ENCODE measurements around the gene VCAN. TPM values are rescaled to one million over a fixed set of nuclear protein-coding genes. Genes with fewer than 3 reads are reported as not detected.

The VCAN gene
- total and polyA plus RNA-seq, 3 experiments from 2014 or later = 0.24 to 0.33 TPM; not detected in 1

DNA sequence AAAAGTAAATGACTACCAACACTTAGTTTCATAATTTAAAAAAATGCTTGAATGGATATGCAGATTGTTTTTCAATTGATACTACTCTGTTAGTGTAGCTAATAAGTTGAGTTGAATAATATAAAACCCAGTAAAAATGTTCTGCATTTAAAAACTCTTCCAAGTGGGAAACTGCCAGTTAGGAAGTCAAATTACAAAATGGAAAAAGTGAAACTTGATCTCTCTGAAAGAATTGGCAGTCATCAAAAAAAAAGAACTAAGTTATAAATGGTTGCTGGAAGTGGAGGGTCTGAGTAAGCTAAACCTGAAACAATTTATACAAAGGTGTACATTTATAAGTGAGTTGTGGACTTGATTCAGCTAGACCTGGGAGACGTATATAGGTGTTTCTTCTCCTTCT lies 52.4 kb downstream of the VCAN start:
- Histone ChIP-seq H3K9me3 (ENCODE audit: low read length) (no peaks in the 10 kb centered on the region), H3K36me3 (ENCODE audit: insufficient read depth, low read length) (no peaks in the 10 kb centered on the region), H3K4me1 (ENCODE audit: insufficient read depth, low read length) (no peaks in the 10 kb centered on the region), H3K27ac (ENCODE audit: low read depth, low read length) (no peak overlapping the region), H3K4me3 (ENCODE audit: low read length) (no peak overlapping the region), H3K27me3 (ENCODE audit: insufficient read depth, low read length, poor library complexity, severe bottlenecking) (no peaks in the 10 kb centered on the region)
- Mint-ChIP-seq H3K36me3 (no peaks in the 10 kb centered on the region), H3K4me1 (no peaks in the 10 kb centered on the region), H3K27ac (no peak overlapping the region), H3K27me3 (peaks cover 0 to 3% of the 10 kb centered on the region in 2 donors), H3K9me3 (no peaks in the 10 kb centered on the region), H3K4me3 (no peak overlapping the region)
- ChIA-PET POLR2A (no interaction called here), CTCF (no interaction called here)
- no peak for DNase-seq

DNA sequence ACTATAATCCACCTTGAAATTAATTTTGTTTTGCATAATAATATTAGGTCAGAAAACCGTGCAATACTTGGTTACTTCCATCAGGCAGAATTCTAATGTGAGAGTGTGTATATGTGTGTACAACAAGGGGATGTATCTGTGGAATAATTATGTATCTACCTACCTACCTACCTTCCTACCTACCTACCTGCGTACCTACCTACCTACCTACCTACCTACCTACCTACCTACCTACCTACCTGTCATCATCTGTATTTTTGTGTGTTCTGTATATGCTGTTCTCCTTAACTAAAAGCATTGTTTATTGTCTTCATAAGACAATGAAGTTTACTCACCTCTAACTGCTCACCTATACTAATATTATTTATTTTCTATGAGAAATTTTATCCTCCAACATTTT lies 52.8 kb downstream of the VCAN start:
- no peaks in the 10 kb centered on the region for H3K4me1 ChIP-seq (ENCODE audit: insufficient read depth, low read length)
- no peaks in the 10 kb centered on the region for H3K27me3 ChIP-seq (ENCODE audit: insufficient read depth, low read length, poor library complexity, severe bottlenecking)
- no peaks in the 10 kb centered on the region for H3K9me3 ChIP-seq (ENCODE audit: low read length)
- no peaks in the 10 kb centered on the region for H3K36me3 ChIP-seq (ENCODE audit: insufficient read depth, low read length)
- no peak overlapping the region for H3K4me3 Mint-ChIP-seq
- peaks cover 0 to 3% of the 10 kb centered on the region in 2 donors for H3K27me3 Mint-ChIP-seq
- POLR2A ChIA-PET = no interaction called here
- H3K4me1 Mint-ChIP-seq = no peaks in the 10 kb centered on the region
- no peaks in the 10 kb centered on the region for H3K36me3 Mint-ChIP-seq
- no peak overlapping the region for H3K27ac Mint-ChIP-seq
- H3K27ac ChIP-seq (ENCODE audit: low read depth, low read length) = no peak overlapping the region
- no peak for DNase-seq
- CTCF ChIA-PET = no interaction called here
- H3K4me3 ChIP-seq (ENCODE audit: low read length) = no peak overlapping the region
- no peaks in the 10 kb centered on the region for H3K9me3 Mint-ChIP-seq

DNA sequence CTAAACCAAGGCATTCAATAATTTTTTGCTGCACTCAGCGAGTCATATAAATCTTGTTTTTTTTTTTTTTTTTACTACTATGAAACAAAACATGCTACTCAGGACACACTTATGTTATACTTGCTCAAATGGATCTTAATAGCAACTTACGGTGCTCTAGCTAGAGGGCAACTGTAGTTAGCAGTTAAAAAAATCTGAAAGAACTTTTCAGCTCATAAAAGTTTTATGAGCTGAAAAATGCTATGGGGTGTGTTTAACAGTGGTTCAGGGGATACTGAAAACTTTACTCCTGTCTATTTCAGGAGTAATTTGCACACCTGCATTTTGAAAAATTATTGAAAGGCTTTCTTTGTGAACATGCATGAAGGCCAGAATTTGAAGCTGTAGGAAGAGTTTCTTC lies 53.4 kb downstream of the VCAN start:
- Histone ChIP-seq H3K4me1 (ENCODE audit: insufficient read depth, low read length) (no peaks in the 10 kb centered on the region), H3K27me3 (ENCODE audit: insufficient read depth, low read length, poor library complexity, severe bottlenecking) (no peaks in the 10 kb centered on the region), H3K4me3 (ENCODE audit: low read length) (no peak overlapping the region), H3K27ac (ENCODE audit: low read depth, low read length) (no peak overlapping the region), H3K9me3 (ENCODE audit: low read length) (no peaks in the 10 kb centered on the region), H3K36me3 (ENCODE audit: insufficient read depth, low read length) (no peaks in the 10 kb centered on the region)
- ChIA-PET POLR2A (no interaction called here), CTCF (no interaction called here)
- H3K9me3 Mint-ChIP-seq = no peaks in the 10 kb centered on the region
- H3K4me1 Mint-ChIP-seq = no peaks in the 10 kb centered on the region
- H3K27ac Mint-ChIP-seq = no peak overlapping the region
- H3K36me3 Mint-ChIP-seq = no peaks in the 10 kb centered on the region
- H3K27me3 Mint-ChIP-seq = peaks cover 0 to 3% of the 10 kb centered on the region in 2 donors
- H3K4me3 Mint-ChIP-seq = no peak overlapping the region
- DNase-seq = no peak

DNA sequence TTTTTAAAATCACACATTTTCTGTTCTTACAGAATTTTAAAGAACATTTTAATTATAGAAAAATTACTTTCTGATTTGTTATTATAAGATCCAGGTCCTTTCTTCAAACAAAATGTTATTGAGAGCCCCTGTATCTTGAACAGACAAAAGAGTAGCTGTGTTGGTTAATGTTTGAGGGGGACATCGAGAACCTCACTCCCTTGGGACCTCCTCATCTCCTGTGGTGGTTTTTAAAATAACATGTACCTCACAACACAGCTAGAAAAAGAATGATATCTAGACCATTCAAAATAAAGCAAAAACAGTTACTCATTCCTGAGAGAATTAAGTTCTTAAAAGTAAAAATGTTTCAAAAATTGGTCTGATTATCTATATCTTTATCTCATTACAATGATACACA lies 54.7 kb downstream of the VCAN start:
- Histone ChIP-seq H3K27ac (ENCODE audit: low read depth, low read length) (no peak overlapping the region), H3K36me3 (ENCODE audit: insufficient read depth, low read length) (no peaks in the 10 kb centered on the region), H3K4me3 (ENCODE audit: low read length) (no peak overlapping the region), H3K9me3 (ENCODE audit: low read length) (no peaks in the 10 kb centered on the region), H3K27me3 (ENCODE audit: insufficient read depth, low read length, poor library complexity, severe bottlenecking) (no peaks in the 10 kb centered on the region), H3K4me1 (ENCODE audit: insufficient read depth, low read length) (no peaks in the 10 kb centered on the region)
- H3K27ac Mint-ChIP-seq = no peak overlapping the region
- no peak overlapping the region for H3K4me3 Mint-ChIP-seq
- H3K9me3 Mint-ChIP-seq = no peaks in the 10 kb centered on the region
- no peak for DNase-seq
- H3K4me1 Mint-ChIP-seq = no peaks in the 10 kb centered on the region
- POLR2A ChIA-PET = no interaction called here
- H3K36me3 Mint-ChIP-seq = no peaks in the 10 kb centered on the region
- CTCF ChIA-PET = no interaction called here
- peaks cover 4 to 5% of the 10 kb centered on the region in 2 donors for H3K27me3 Mint-ChIP-seq

DNA sequence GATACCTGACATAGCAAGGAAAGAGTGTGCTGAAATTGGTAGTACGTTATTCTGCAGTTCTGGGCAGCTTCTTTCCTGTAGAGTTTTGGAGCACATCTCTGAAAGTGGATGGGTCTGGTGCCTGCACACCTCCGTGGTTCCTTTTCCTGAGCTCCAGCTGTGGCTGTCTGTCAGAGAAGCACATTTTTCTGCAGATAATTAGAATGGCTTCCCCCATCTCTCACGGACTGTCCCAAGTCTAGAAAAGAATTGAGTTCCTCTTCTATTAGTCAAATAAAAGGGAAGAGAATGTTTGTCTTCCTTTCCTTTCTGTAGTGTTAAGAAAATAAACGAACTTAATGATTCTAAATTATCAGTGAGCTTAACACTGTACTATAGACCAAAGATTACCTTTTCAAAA lies 55.7 kb downstream of the VCAN start:
- H3K36me3 Mint-ChIP-seq = no peaks in the 10 kb centered on the region
- no peak overlapping the region for H3K4me3 Mint-ChIP-seq

DNA sequence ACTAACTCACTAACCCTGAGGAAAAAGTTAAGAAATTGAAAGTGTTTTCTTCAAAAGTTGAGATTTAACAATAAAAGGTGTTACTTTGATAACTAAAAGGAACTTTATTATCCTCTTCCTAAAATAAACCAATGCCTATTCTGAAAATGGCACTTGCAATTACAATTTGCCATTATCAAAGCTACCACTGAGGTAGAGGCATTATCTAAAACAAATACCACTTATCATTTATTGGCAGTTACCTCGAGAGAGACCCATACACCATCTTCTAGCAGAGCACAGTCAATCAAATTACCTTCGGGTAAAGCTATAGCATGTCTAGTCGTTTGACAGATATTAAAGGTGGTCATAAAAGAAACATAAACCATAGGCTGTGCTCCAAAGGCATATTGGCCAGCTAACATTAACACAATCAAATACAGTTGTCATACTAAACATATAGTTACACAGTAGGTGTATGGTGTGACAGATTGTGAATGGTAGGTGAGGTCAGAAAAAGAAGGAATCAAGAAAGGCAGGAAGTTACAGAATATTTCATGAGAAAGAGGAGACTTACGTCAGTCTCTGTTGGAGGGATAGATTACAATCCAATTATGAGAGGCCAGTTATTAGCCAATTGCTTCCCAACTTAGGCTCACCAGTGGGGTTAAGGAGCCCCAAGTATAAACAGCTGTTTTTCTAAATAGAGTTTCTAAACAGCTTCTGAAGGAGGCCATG lies 56.3 kb downstream of the VCAN start:
- Mint-ChIP-seq H3K9me3 (no peaks in the 10 kb centered on the region), H3K4me3 (no peak overlapping the region)
- POLR2A ChIA-PET = no interaction called here

More for the DNA sequence above, 55.7 kb downstream of the VCAN start:
- Histone ChIP-seq H3K27me3 (ENCODE audit: insufficient read depth, low read length, poor library complexity, severe bottlenecking) (no peaks in the 10 kb centered on the region), H3K4me3 (ENCODE audit: low read length) (no peak overlapping the region), H3K36me3 (ENCODE audit: insufficient read depth, low read length) (no peaks in the 10 kb centered on the region), H3K4me1 (ENCODE audit: insufficient read depth, low read length) (no peaks in the 10 kb centered on the region), H3K27ac (ENCODE audit: low read depth, low read length) (no peak overlapping the region), H3K9me3 (ENCODE audit: low read length) (no peaks in the 10 kb centered on the region)
- Mint-ChIP-seq H3K27ac (no peak overlapping the region), H3K4me1 (no peaks in the 10 kb centered on the region), H3K27me3 (peaks cover 5 to 7% of the 10 kb centered on the region in 2 donors), H3K9me3 (no peaks in the 10 kb centered on the region)
- ChIA-PET CTCF (no interaction called here), POLR2A (no interaction called here)
- DNase-seq = no peak

DNA sequence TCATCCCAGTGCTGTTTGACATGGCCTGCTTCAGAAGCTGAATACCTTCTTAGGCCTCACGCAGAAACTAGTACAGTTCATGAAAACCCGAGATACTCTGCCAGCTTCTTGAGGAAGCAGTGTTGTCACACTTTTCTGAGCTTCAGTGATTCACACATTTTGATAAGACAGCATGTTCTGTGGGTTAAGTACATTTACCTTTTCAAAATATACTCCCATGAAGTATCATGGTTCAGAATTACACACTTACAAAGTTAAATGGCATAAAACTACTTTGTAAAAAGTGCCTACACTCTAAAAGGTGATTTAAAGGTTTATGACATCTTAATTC lies 56.9 kb downstream of the VCAN start:
- DNase-seq = no peak
- ChIA-PET POLR2A (no interaction called here), CTCF (no interaction called here)
- Mint-ChIP-seq H3K4me3 (no peak overlapping the region), H3K9me3 (no peaks in the 10 kb centered on the region), H3K27ac (no peak overlapping the region), H3K36me3 (no peaks in the 10 kb centered on the region), H3K27me3 (peaks cover 5 to 10% of the 10 kb centered on the region in 2 donors), H3K4me1 (no peaks in the 10 kb centered on the region)
- Histone ChIP-seq H3K27ac (ENCODE audit: low read depth, low read length) (no peak overlapping the region), H3K27me3 (ENCODE audit: insufficient read depth, low read length, poor library complexity, severe bottlenecking) (no peaks in the 10 kb centered on the region), H3K36me3 (ENCODE audit: insufficient read depth, low read length) (no peaks in the 10 kb centered on the region), H3K4me3 (ENCODE audit: low read length) (no peak overlapping the region), H3K4me1 (ENCODE audit: insufficient read depth, low read length) (no peaks in the 10 kb centered on the region), H3K9me3 (ENCODE audit: low read length) (no peaks in the 10 kb centered on the region)

More for the DNA sequence above, 56.3 kb downstream of the VCAN start:
- Histone ChIP-seq H3K27ac (ENCODE audit: low read depth, low read length) (no peak overlapping the region), H3K4me1 (ENCODE audit: insufficient read depth, low read length) (no peaks in the 10 kb centered on the region), H3K4me3 (ENCODE audit: low read length) (no peak overlapping the region), H3K36me3 (ENCODE audit: insufficient read depth, low read length) (no peaks in the 10 kb centered on the region), H3K27me3 (ENCODE audit: insufficient read depth, low read length, poor library complexity, severe bottlenecking) (no peaks in the 10 kb centered on the region), H3K9me3 (ENCODE audit: low read length) (no peaks in the 10 kb centered on the region)
- Mint-ChIP-seq H3K27ac (no peak overlapping the region), H3K36me3 (no peaks in the 10 kb centered on the region), H3K27me3 (peaks cover 5 to 10% of the 10 kb centered on the region in 2 donors), H3K4me1 (no peaks in the 10 kb centered on the region)
- no peak for DNase-seq
- CTCF ChIA-PET = no interaction called here

DNA sequence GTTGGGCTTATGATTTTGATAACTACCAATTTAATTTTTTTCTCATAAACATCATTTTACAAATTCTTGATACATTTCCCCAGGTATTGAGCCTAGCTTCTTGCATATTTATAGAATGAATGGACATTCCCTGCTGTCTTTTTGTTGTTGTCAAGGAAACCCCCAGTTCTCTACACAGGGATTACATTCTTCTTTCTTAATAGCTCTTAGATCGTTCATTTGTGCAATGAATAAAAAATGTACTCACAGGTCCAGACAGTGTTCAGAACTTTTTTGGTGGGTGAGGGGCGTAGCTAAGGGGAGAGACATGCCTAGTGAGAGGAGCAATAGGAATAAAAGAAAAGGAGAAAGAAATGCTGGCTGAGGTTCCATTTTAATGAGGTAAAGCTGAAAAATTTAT lies 58.6 kb downstream of the VCAN start:
- H3K36me3 Mint-ChIP-seq = no peaks in the 10 kb centered on the region
- H3K27ac Mint-ChIP-seq = no peak overlapping the region
- Histone ChIP-seq H3K27ac (ENCODE audit: low read depth, low read length) (no peak overlapping the region), H3K27me3 (ENCODE audit: insufficient read depth, low read length, poor library complexity, severe bottlenecking) (no peaks in the 10 kb centered on the region), H3K4me1 (ENCODE audit: insufficient read depth, low read length) (no peaks in the 10 kb centered on the region), H3K36me3 (ENCODE audit: insufficient read depth, low read length) (no peaks in the 10 kb centered on the region), H3K4me3 (ENCODE audit: low read length) (no peak overlapping the region), H3K9me3 (ENCODE audit: low read length) (no peaks in the 10 kb centered on the region)
- CTCF ChIA-PET = no interaction called here
- no peaks in the 10 kb centered on the region for H3K4me1 Mint-ChIP-seq
- H3K27me3 Mint-ChIP-seq = peaks cover 5 to 10% of the 10 kb centered on the region in 2 donors
- DNase-seq = no peak
- no peak overlapping the region for H3K4me3 Mint-ChIP-seq
- POLR2A ChIA-PET = no interaction called here
- H3K9me3 Mint-ChIP-seq = no peaks in the 10 kb centered on the region

DNA sequence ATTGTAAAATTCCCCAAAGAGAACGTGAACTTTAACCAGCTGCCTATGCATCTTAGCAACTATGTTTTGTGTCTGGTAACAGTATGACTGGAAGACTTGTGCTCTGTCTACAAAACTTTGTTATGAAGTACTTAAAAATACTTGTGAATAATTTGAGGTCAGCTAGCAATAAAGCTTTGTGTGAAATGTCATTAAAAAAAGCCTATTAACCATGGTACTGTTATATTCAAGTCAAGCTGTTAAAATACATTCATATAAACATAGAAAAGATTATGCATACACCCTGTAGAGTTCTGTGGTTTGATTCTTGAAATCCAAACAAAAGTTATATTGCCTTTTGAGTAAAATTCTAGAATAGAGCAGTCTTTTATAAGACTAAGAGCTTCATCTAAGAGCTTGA lies 60.1 kb downstream of the VCAN start:
- H3K36me3 ChIP-seq (ENCODE audit: insufficient read depth, low read length) = no peaks in the 10 kb centered on the region
- no peaks in the 10 kb centered on the region for H3K27me3 ChIP-seq (ENCODE audit: insufficient read depth, low read length, poor library complexity, severe bottlenecking)
- no peak overlapping the region for H3K27ac ChIP-seq (ENCODE audit: low read depth, low read length)
- no peaks in the 10 kb centered on the region for H3K4me1 ChIP-seq (ENCODE audit: insufficient read depth, low read length)
- no peak overlapping the region for H3K4me3 ChIP-seq (ENCODE audit: low read length)
- no peak for DNase-seq
- no peaks in the 10 kb centered on the region for H3K36me3 Mint-ChIP-seq
- H3K4me1 Mint-ChIP-seq = no peaks in the 10 kb centered on the region
- no peak overlapping the region for H3K4me3 Mint-ChIP-seq
- POLR2A ChIA-PET = no interaction called here
- no peaks in the 10 kb centered on the region for H3K9me3 Mint-ChIP-seq
- no peak overlapping the region for H3K27ac Mint-ChIP-seq
- CTCF ChIA-PET = no interaction called here
- H3K27me3 Mint-ChIP-seq = peaks cover 5 to 16% of the 10 kb centered on the region in 2 donors
- H3K9me3 ChIP-seq (ENCODE audit: low read length) = no peaks in the 10 kb centered on the region

Measured in CD8-positive, alpha-beta memory T cell (primary cell).